Pericardium fibroblast (primary cell): ENCODE measurements around the gene DRP2. TPM values are rescaled to one million over a fixed set of nuclear protein-coding genes. Genes with fewer than 3 reads are reported as not detected.

Experiments used
- total RNA-seq: library from RNA; depleted of rRNA; stranded (reverse); fragments of >200 nt; gene quantifications from 2 replicates; pipeline ENCODE4 v1.2.3, GENCODE V29; 2015

DRP2 gene, protein sequence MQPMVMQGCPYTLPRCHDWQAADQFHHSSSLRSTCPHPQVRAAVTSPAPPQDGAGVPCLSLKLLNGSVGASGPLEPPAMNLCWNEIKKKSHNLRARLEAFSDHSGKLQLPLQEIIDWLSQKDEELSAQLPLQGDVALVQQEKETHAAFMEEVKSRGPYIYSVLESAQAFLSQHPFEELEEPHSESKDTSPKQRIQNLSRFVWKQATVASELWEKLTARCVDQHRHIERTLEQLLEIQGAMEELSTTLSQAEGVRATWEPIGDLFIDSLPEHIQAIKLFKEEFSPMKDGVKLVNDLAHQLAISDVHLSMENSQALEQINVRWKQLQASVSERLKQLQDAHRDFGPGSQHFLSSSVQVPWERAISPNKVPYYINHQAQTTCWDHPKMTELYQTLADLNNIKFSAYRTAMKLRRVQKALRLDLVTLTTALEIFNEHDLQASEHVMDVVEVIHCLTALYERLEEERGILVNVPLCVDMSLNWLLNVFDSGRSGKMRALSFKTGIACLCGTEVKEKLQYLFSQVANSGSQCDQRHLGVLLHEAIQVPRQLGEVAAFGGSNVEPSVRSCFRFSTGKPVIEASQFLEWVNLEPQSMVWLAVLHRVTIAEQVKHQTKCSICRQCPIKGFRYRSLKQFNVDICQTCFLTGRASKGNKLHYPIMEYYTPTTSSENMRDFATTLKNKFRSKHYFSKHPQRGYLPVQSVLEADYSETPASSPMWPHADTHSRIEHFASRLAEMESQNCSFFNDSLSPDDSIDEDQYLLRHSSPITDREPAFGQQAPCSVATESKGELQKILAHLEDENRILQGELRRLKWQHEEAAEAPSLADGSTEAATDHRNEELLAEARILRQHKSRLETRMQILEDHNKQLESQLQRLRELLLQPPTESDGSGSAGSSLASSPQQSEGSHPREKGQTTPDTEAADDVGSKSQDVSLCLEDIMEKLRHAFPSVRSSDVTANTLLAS
- 0.35 and 0.94 TPM in 2 replicates for total RNA-seq

DNA sequence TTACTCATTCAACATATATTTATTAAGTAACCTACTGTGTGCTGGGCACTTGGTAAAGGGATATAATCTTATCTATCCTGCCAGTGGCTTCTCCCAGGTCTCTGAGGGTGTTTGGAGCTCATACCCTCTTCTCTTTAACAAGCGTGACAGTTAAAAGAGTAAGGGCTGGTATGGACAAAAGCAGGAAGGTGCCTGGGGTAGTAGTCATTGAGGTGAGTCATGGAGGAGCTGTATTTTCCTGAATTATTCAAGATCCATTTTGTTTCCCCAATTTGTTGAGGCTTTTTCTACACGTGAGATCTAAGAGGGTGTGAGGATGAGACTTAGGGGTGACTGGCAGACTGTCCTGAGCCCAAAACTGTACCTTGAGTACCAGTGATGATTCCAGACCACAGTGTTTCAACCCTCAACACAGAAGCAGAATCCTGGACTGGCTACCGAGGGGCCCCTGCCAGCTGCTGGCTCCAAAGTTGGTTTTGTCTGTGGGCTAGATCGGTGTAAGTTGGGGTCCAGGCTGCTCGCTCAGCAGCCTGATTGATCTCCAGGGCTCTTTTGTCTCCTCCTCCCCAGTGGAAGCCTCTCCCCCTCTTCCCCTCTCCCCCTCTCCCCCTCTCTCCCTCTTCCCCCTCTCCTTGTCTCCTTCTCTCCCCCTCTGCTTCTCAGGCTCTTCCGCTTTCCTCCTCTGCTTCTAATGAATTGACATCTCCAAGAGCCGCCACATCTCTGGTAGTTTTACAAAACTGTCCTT lies at the start of gene DRP2:
Gene DRP2, plus strand, starts transcription at position 671 of the 748 bp plus-strand sequence. CDS start 11,862 bp downstream, outside the sequence.

DNA sequence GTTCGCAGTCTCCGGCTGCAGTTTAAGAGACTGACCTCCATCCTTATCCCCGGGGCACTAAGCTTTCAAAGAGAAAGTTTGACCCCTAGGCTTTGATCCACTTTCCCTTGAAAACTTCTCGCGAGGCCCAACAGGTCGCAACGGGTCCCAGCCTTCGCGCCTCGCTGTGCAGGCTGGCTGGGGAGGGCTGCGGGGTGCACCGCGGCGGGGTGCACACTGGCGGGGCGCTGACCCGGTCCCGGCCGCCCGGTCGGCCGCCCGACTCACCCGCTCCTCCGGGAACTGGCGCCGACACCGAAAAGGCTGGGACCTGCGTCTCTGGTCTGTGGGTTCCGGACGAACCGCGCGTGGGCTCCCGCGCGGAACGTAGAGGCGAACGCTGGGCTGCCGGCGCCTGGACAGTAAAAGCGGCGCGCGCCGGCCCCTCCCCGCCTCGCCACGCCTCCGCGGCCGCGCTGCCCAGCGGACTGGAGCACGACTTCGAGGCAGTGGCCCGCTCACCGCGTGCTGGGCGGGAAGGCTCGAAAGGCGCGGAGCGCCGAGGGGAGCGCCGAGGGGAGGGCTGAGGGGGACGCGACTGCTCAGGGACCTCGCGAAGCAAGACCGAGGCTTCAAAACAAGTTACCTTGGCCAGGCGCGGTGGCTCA lies 71.5 kb downstream of the DRP2 start, which contains the start of gene TAF7L:
Gene TAF7L, minus strand, starts transcription at position 378 of the 647 bp plus-strand sequence. CDS start 3,791 bp downstream, outside the sequence.

Other genes with a start within 250 kb of the DRP2 start
- 3.3 and 6.2 TPM in 2 replicates for gene TRMT2B, start 167.7 kb upstream of the DRP2 start, total RNA-seq
- 0.47 and 4.4 TPM in 2 replicates for gene TMEM35A, start 140.9 kb upstream of the DRP2 start, total RNA-seq
- gene CENPI, start 121.6 kb upstream of the DRP2 start, total RNA-seq, result 1.9 and 2.2 TPM in 2 replicates
- not detected in 2 replicates for gene TAF7L, start 71.5 kb downstream of the DRP2 start, total RNA-seq
- gene TIMM8A, start 129.0 kb downstream of the DRP2 start, total RNA-seq, result 2.6 and 4.3 TPM in 2 replicates
- 0.17 TPM in 1 of 2 replicates, not detected in the other for gene BTK, start 166.4 kb downstream of the DRP2 start, total RNA-seq
- gene RPL36A, start 171.2 kb downstream of the DRP2 start, total RNA-seq, result 335 and 700 TPM in 2 replicates
- gene GLA, start 188.1 kb downstream of the DRP2 start, total RNA-seq, result 10.9 and 18.1 TPM in 2 replicates
- 39.7 and 45.3 TPM in 2 replicates for gene HNRNPH2, start 188.4 kb downstream of the DRP2 start, total RNA-seq